A673 (cell line): ENCODE results near the gene THEM5. TPM values are rescaled to one million over a fixed set of nuclear protein-coding genes. Genes with fewer than 3 reads are reported as not detected.

ENCODE experiments used
- BruUV-seq: library from RNA; stranded (reverse); fragments of 400-500 nt; replicated peaks from 2 replicates; lab custom pipeline; 2021; lab: Mats Ljungman, UMichigan
- CTCF ChIA-PET: fragments of 300-600 bp; sonication (Branson Sonifier 250); formaldehyde crosslinking; loops from one replicate; lab custom pipeline; 2022; ENCODE audit warnings: antibody characterized with exemption; lab: Charles Lee
- POLR2A ChIA-PET: fragments of 300-600 bp; sonication (Branson Sonifier 250); formaldehyde crosslinking; loops from one replicate; lab custom pipeline; 2022; ENCODE audit warnings: antibody characterized with exemption; ENCODE audit not compliant: low non-redundant PET; lab: Charles Lee
- DNase-seq: peaks from one replicate; pipeline ENCODE4 v3.0.0-alpha.2; 2015; ENCODE audit warnings: low spot score
- H3K27ac ChIP-seq: fragments of 200-600 bp; sonication (generic); 2 replicates; pipeline ENCODE4 v1.5.1; 2016; ENCODE audit warnings: mixed run types, low read depth, mild to moderate bottlenecking, mixed read lengths, antibody characterized with exemption, low read length; ENCODE audit not compliant: poor library complexity, severe bottlenecking
- H3K27me3 ChIP-seq: fragments of 200-600 bp; sonication (generic); replicated peaks from 2 replicates; pipeline ENCODE4 v1.6.1; 2017; ENCODE audit warnings: mixed run types, low read depth, mild to moderate bottlenecking, mixed read lengths, antibody characterized with exemption, low read length; ENCODE audit not compliant: insufficient read depth, poor library complexity
- H3K36me3 ChIP-seq: fragments of 200-600 bp; sonication (generic); 2 replicates; pipeline ENCODE4 v1.6.1; 2016; ENCODE audit warnings: mixed run types, mild to moderate bottlenecking, mixed read lengths, antibody characterized with exemption, low read length; ENCODE audit not compliant: insufficient read depth, poor library complexity, severe bottlenecking
- H3K4me1 ChIP-seq: fragments of 200-600 bp; sonication (generic); 2 replicates; pipeline ENCODE4 v1.6.1; 2017; ENCODE audit warnings: mixed run types, mild to moderate bottlenecking, mixed read lengths, antibody characterized with exemption, low read length; ENCODE audit not compliant: insufficient read depth, poor library complexity, severe bottlenecking
- H3K4me3 ChIP-seq: fragments of 200-600 bp; sonication (generic); 2 replicates; pipeline ENCODE4 v1.5.1; 2016; ENCODE audit warnings: low read depth, mixed run types, mild to moderate bottlenecking, mixed read lengths, low read length; ENCODE audit not compliant: poor library complexity, severe bottlenecking
- H3K9me3 ChIP-seq: fragments of 200-600 bp; sonication (generic); 2 replicates; pipeline ENCODE4 v1.6.1; 2016; ENCODE audit warnings: mixed run types, low read depth, mild to moderate bottlenecking, mixed read lengths, antibody characterized with exemption, low read length; ENCODE audit not compliant: poor library complexity, severe bottlenecking
- CTCF ChIP-seq: fragments of 300-800, 200-600 bp; sonication (generic); conservative IDR thresholded peaks from 2 replicates; pipeline ENCODE4 v1.5.1; 2017; ENCODE audit warnings: low read depth, mild to moderate bottlenecking, antibody characterized with exemption, low read length, moderate library complexity, mixed read lengths
- EZH2 ChIP-seq: fragments of 200-600 bp; sonication (generic); IDR thresholded peaks from 2 replicates; pipeline ENCODE4 v1.6.1; 2017; ENCODE audit warnings: borderline replicate concordance, low read depth, mild to moderate bottlenecking, mixed read lengths, antibody characterized with exemption, low read length; ENCODE audit not compliant: poor library complexity, severe bottlenecking
- intact Hi-C: fragments of 100-400 bp; cut with micrococcal nuclease; formaldehyde crosslinking; loops from one replicate; pipeline ENCODE4 v1.10.0; 2022; ENCODE audit not compliant: unreplicated experiment
- total RNA-seq: library from RNA; stranded (reverse); gene quantifications from 2 replicates; pipeline ENCODE4 v1.2.3, GENCODE V29; 2021

The THEM5 gene
- total RNA-seq, 1 experiment from 2014 or later: not detected

DNA sequence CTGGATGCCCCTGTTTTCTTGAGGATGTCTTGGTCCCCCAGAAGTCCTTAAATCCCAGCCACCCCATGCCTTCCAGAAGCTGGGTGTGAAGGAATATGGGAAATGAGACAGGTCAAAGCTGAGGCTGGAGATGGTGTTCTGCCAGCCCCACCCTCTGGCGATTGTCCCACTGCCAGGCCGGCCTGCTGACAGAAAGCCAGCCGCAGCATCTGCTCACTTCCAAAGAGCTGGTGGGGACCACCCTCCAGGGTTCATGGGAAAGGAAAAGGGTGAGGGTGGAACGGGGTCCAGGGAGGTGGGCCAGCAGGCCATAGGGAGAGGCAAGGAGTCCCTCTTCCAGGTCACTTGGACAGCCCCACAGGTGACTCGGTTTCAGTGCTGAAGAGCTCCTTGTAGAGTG, 46.4 kb downstream of the THEM5 start:
- TF ChIP-seq CTCF (no peak), EZH2 (no peak)
- Histone ChIP-seq H3K9me3 (no peaks in the 10 kb centered on the region), H3K36me3 (no peaks in the 10 kb centered on the region), H3K27ac (no peak overlapping the region), H3K4me3 (no peak overlapping the region), H3K27me3 (peaks cover 49% of the 10 kb centered on the region), H3K4me1 (no peaks in the 10 kb centered on the region)
- DNase-seq: no peak
- intact Hi-C loops: no loop called here
- no TSS peak for BruUV-seq
- CTCF ChIA-PET: no interaction called here
- POLR2A ChIA-PET: no interaction called here

DNA sequence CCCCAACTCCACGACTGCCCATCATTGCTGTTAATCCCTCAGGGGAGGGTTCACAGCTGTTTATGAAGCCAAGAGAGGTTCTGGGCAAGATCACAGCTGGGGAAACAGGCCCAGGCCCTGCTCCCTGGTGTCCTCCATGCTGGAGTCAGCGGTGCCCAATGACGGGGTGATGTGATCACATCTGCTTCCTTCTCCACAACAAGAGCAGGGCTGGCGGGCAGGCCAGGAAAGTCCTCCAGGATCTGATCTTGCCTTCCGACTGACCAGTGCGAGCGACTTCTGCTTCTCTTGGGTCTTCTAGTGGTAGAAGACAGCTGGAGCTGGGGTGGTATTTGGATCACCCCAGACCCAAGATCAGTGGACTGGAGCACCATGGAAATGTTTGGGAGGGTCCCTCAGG, 47.3 kb downstream of the THEM5 start:
- H3K27me3 ChIP-seq: peaks cover 58% of the 10 kb centered on the region
- DNase-seq: no peak
- POLR2A ChIA-PET: no interaction called here

GRCh38 chr1:151805066-151805820, 48.3 kb downstream of the THEM5 start, which contains the start of gene LINGO4:
Gene LINGO4 (minus strand): TSS chr1:151805419. CDS start chr1:151802704, 2,715 bp downstream.
- POLR2A ChIA-PET: no interaction called here

More for the DNA sequence above, 47.3 kb downstream of the THEM5 start:
- Histone ChIP-seq H3K4me1 (no peaks in the 10 kb centered on the region), H3K9me3 (no peaks in the 10 kb centered on the region), H3K36me3 (no peaks in the 10 kb centered on the region), H3K27ac (no peak overlapping the region), H3K4me3 (no peak overlapping the region)
- CTCF ChIA-PET: no interaction called here
- BruUV-seq: no TSS peak
- no peak for TF ChIP-seq CTCF
- TF ChIP-seq EZH2: no peak
- intact Hi-C loops: no loop called here

More at GRCh38 chr1:151805066-151805820, 48.3 kb downstream of the THEM5 start, which contains the start of gene LINGO4:
- no peak for TF ChIP-seq EZH2
- no peak for TF ChIP-seq CTCF
- Histone ChIP-seq H3K4me3 (no peak within 1 kb of the TSS), H3K9me3 (no peaks in the 10 kb centered on the region), H3K36me3 (no peaks in the 10 kb centered on the region), H3K4me1 (no peaks in the 10 kb centered on the region), H3K27ac (no peak within 1 kb of the TSS), H3K27me3 (peaks cover 68% of the 10 kb centered on the region)
- intact Hi-C loops: no loop called here
- CTCF ChIA-PET: no interaction called here
- DNase-seq: no peak
- no TSS peak for BruUV-seq
